Duodenal mucosa (tissue), 2 donors: ENCODE data around the gene FAM180A.

Experiments used
- H3K27ac ChIP-seq: one replicate; pipeline ENCODE4 v1.7.0; 2013; ENCODE audit warnings: low read depth, low read length
- H3K27me3 ChIP-seq, 2 donors: one replicate each; pipeline ENCODE4 v1.7.0; 2013; ENCODE audit warnings: low read length in 2 of 2, control low read depth in 1 of 2; ENCODE audit not compliant: insufficient read depth in 2 of 2, control insufficient read depth in 1 of 2
- H3K36me3 ChIP-seq, 2 donors: one replicate each; pipeline ENCODE4 v1.7.0; 2013; ENCODE audit warnings: low read length in 2 of 2, control low read depth in 1 of 2; ENCODE audit not compliant: insufficient read depth in 2 of 2, control insufficient read depth in 1 of 2
- H3K4me1 ChIP-seq, 2 donors: one replicate each; pipeline ENCODE4 v1.7.0; 2013; ENCODE audit warnings: low read length in 2 of 2, control low read depth in 1 of 2; ENCODE audit not compliant: insufficient read depth in 2 of 2, control insufficient read depth in 1 of 2
- H3K4me3 ChIP-seq, 2 donors: one replicate each; pipeline ENCODE4 v1.7.0; 2013; ENCODE audit warnings: low read length in 2 of 2, low read depth in 1 of 2
- H3K9ac ChIP-seq, 2 donors: one replicate each; pipeline ENCODE4 v1.7.0; 2013; ENCODE audit warnings: low read length in 2 of 2, low read depth in 1 of 2
- H3K9me3 ChIP-seq, 2 donors: one replicate each; pipeline ENCODE4 v1.7.0; 2013; ENCODE audit warnings: low read length in 2 of 2, control low read depth in 1 of 2; ENCODE audit not compliant: control insufficient read depth in 1 of 2

Gene FAM180A

GRCh38 chr7:135690566-135690965 is 58.0 kb downstream of the FAM180A start:
- H3K9me3 ChIP-seq, result no peaks in the 10 kb centered on the region
- peaks cover 0 to under 1% of the 10 kb centered on the region in 2 donors for H3K36me3 ChIP-seq
- H3K4me1 ChIP-seq, result no peaks in the 10 kb centered on the region
- no peak overlapping the region for H3K27ac ChIP-seq
- no peak overlapping the region for H3K9ac ChIP-seq
- H3K27me3 ChIP-seq, result no peaks in the 10 kb centered on the region
- H3K4me3 ChIP-seq, result no peak overlapping the region

- Histone ChIP-seq H3K4me3 (no peak overlapping the region), H3K9ac (no peak overlapping the region), H3K36me3 (peaks cover 0 to 3% of the 10 kb centered on the region in 2 donors), H3K27ac (no peak overlapping the region), H3K4me1 (no peaks in the 10 kb centered on the region), H3K27me3 (no peaks in the 10 kb centered on the region), H3K9me3 (no peaks in the 10 kb centered on the region)
Observed at GRCh38 chr7:135687466-135687865, 61.1 kb downstream of the FAM180A start.

- Histone ChIP-seq H3K4me3 (no peak overlapping the region), H3K36me3 (peaks cover 0 to 9% of the 10 kb centered on the region in 2 donors), H3K9me3 (no peaks in the 10 kb centered on the region), H3K27ac (no peak overlapping the region), H3K4me1 (no peaks in the 10 kb centered on the region), H3K9ac (no peak overlapping the region), H3K27me3 (no peaks in the 10 kb centered on the region)
Observed at GRCh38 chr7:135685306-135686084, 63.1 kb downstream of the FAM180A start.

- no peaks in the 10 kb centered on the region for H3K9me3 ChIP-seq
- H3K27ac ChIP-seq, result no peak overlapping the region
- no peak overlapping the region for H3K9ac ChIP-seq
- no peaks in the 10 kb centered on the region for H3K27me3 ChIP-seq
- H3K4me1 ChIP-seq, result no peaks in the 10 kb centered on the region
- H3K4me3 ChIP-seq, result no peak overlapping the region
- peaks cover 0 to 9% of the 10 kb centered on the region in 2 donors for H3K36me3 ChIP-seq
Observed at GRCh38 chr7:135684699-135685098, 63.9 kb downstream of the FAM180A start.

GRCh38 chr7:135684136-135684535 is 64.5 kb downstream of the FAM180A start:
- Histone ChIP-seq H3K36me3 (peaks cover 0 to 9% of the 10 kb centered on the region in 2 donors), H3K4me3 (no peak overlapping the region), H3K4me1 (no peaks in the 10 kb centered on the region), H3K9ac (no peak overlapping the region), H3K27me3 (no peaks in the 10 kb centered on the region), H3K27ac (no peak overlapping the region), H3K9me3 (no peaks in the 10 kb centered on the region)

- H3K9me3 ChIP-seq, result no peaks in the 10 kb centered on the region
- H3K4me1 ChIP-seq, result no peaks in the 10 kb centered on the region
- no peak overlapping the region for H3K27ac ChIP-seq
- no peak overlapping the region for H3K9ac ChIP-seq
- no peak overlapping the region for H3K4me3 ChIP-seq
- no peaks in the 10 kb centered on the region for H3K27me3 ChIP-seq
- H3K36me3 ChIP-seq, result peaks cover 0 to 9% of the 10 kb centered on the region in 2 donors
Observed at GRCh38 chr7:135683609-135684008, 65.0 kb downstream of the FAM180A start.

- H3K36me3 ChIP-seq, result peaks cover 0 to 13% of the 10 kb centered on the region in 2 donors
- no peaks in the 10 kb centered on the region for H3K4me1 ChIP-seq
Observed at GRCh38 chr7:135682191-135682590, 66.4 kb downstream of the FAM180A start.

GRCh38 chr7:135681762-135682161 is 66.9 kb downstream of the FAM180A start:
- Histone ChIP-seq H3K36me3 (peaks cover 0 to 13% of the 10 kb centered on the region in 2 donors), H3K9me3 (no peaks in the 10 kb centered on the region), H3K27ac (no peak overlapping the region), H3K4me1 (no peaks in the 10 kb centered on the region), H3K9ac (no peak overlapping the region), H3K27me3 (no peaks in the 10 kb centered on the region), H3K4me3 (no peak overlapping the region)

More at GRCh38 chr7:135682191-135682590, 66.4 kb downstream of the FAM180A start:
- H3K27me3 ChIP-seq, result no peaks in the 10 kb centered on the region
- H3K27ac ChIP-seq, result no peak overlapping the region
- no peak overlapping the region for H3K9ac ChIP-seq
- no peak overlapping the region for H3K4me3 ChIP-seq
- no peaks in the 10 kb centered on the region for H3K9me3 ChIP-seq
